ENCODE measurements around the gene ERP27. TPM values are rescaled to one million over a fixed set of nuclear protein-coding genes. Genes with fewer than 3 reads are reported as not detected.

ERP27 gene
- polyA plus RNA-seq, 2 of the 4 experiments (the other 2 are of a cell fraction), result 0.09 to 0.28 TPM

DNA sequence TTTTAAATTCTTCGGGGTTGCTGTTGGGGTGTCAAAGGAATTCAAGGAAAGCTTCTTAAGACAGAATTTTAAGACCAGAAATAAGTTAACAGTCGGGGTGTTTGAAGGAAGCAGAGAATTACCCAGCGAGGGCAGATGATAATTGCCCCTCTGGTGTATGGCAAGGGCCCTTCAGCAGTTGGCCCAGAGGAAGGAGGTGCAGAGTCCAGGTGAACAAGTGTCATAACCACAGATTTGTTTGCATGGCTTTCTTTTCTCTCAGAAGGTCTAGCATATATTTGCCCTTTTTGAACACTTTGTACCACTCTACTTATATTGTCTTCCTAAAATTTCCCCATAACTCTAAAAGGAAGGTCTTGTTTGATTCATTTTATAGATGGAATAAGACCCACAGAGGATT is 36.3 kb upstream of the ERP27 start:
- H3K27ac ChIP-seq, result no peak overlapping the region
- H3K4me3 ChIP-seq, result no peak overlapping the region
- no peak for TF ChIP-seq ESRRA (IDR thresholded peaks at IDR 0.05; ENCODE audit: borderline replicate concordance, low read length)
- no peak for TF ChIP-seq TP53 (CRISPR knock-in tag; IDR thresholded peaks at IDR 0.05)
- TF ChIP-seq TFCP2L1 (CRISPR knock-in tag; IDR thresholded peaks at IDR 0.05), result no peak
- no peak for TF ChIP-seq FOSB (CRISPR knock-in tag; IDR thresholded peaks at IDR 0.05)
- no peak for TF ChIP-seq CEBPB (IDR thresholded peaks at IDR 0.05)
- TF ChIP-seq KDM1A (IDR thresholded peaks at IDR 0.05; ENCODE audit: low read depth), result no peak
- no peak for TF ChIP-seq JUNB (IDR thresholded peaks at IDR 0.05)
- no peak for TF ChIP-seq FOXS1 (CRISPR knock-in tag; IDR thresholded peaks at IDR 0.05)
- TF ChIP-seq HOXA7 (CRISPR knock-in tag; IDR thresholded peaks at IDR 0.05), result no peak
- TF ChIP-seq POLR2AphosphoS2 (conservative IDR thresholded peaks at IDR 0.05; ENCODE audit: low read length), result no peak
- TF ChIP-seq GATA3 (IDR thresholded peaks at IDR 0.05; ENCODE audit: borderline replicate concordance), result no peak
- TF ChIP-seq POLR2A (IDR thresholded peaks at IDR 0.05; ENCODE audit: low read length), result no peak
- TF ChIP-seq, protein P1, sequence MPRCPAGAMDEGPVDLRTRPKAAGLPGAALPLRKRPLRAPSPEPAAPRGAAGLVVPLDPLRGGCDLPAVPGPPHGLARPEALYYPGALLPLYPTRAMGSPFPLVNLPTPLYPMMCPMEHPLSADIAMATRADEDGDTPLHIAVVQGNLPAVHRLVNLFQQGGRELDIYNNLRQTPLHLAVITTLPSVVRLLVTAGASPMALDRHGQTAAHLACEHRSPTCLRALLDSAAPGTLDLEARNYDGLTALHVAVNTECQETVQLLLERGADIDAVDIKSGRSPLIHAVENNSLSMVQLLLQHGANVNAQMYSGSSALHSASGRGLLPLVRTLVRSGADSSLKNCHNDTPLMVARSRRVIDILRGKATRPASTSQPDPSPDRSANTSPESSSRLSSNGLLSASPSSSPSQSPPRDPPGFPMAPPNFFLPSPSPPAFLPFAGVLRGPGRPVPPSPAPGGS (IDR thresholded peaks at IDR 0.05), result no peak
- TF ChIP-seq MYC (IDR thresholded peaks at IDR 0.05; ENCODE audit: borderline replicate concordance, low read length), result no peak
- TF ChIP-seq SMC3 (IDR thresholded peaks at IDR 0.05), result no peak
- TF ChIP-seq NFE2L2 (conservative IDR thresholded peaks at IDR 0.05; ENCODE audit: low read length), result no peak
- no peak for TF ChIP-seq PHF8 (IDR thresholded peaks at IDR 0.05; ENCODE audit: borderline replicate concordance, low read depth)
- TF ChIP-seq NR3C1 (IDR thresholded peaks at IDR 0.05), result no peak
- TF ChIP-seq, protein P2, sequence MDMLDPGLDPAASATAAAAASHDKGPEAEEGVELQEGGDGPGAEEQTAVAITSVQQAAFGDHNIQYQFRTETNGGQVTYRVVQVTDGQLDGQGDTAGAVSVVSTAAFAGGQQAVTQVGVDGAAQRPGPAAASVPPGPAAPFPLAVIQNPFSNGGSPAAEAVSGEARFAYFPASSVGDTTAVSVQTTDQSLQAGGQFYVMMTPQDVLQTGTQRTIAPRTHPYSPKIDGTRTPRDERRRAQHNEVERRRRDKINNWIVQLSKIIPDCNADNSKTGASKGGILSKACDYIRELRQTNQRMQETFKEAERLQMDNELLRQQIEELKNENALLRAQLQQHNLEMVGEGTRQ (IDR thresholded peaks at IDR 0.05), result no peak
- CTCF ChIA-PET, result interaction anchor here (1.0 kb wide), 1 partner anchor 21 kb away, joined by 3 read pairs; no protein-coding TSS in a partner anchor
- FAIRE-seq (no peak), ATAC-seq (no peak), DNase-seq (ENCODE audit: low read depth in 1 of 2, low spot score in 1 of 2) (no peak)
- 38% methylated on average over 3 of the region's 3 CpGs for WGBS (ENCODE audit: missing lambda C conversion rate)
- POLR2A ChIA-PET, result no interaction called here
- no peaks in the 10 kb centered on the region for H3K9me3 ChIP-seq
- no peak overlapping the region for H3K4me2 ChIP-seq
- 0 out of 3 replicates have a peak, but pooled peaks cover 3% of the 10 kb centered on the region for H3K4me1 ChIP-seq

DNA sequence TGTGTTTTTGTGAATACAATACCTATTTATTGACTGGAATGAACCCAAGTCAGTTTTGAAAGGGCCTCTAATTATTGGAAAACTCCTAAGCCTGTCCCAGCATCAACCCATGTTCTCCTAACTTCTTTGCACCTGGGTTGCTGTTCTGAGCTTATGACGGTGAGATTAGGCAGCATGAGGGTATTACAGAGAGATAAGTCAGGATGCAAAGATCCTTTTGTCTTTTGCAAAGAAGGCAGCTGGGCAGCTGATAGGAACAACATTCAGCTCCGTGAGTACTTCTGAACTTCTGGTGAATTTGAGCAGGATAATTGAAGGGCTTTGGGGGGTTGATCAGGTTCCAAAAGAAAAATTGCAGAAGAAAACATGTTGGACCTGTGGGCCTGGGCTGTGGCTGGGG is 34.5 kb upstream of the ERP27 start, which contains the start of gene PDE6H:
TSS of gene PDE6H (plus strand) at position 227 of the 400 bp plus-strand sequence. CDS start 4,971 bp downstream, outside the sequence.
- POLR2A ChIA-PET, result no interaction called here
- CTCF ChIA-PET, result interaction anchor here (1.4 kb wide), 1 partner anchor 162 kb away, joined by 3 read pairs; no protein-coding TSS in a partner anchor
- Histone ChIP-seq H3K4me1 (0 out of 3 replicates have a peak, but pooled peaks cover 3% of the 10 kb centered on the region), H3K9me3 (no peaks in the 10 kb centered on the region), H3K4me2 (no peak within 1 kb of the TSS), H3K27ac (no peak within 1 kb of the TSS), H3K4me3 (no peak within 1 kb of the TSS)
- ATAC-seq (no peak), DNase-seq (ENCODE audit: low read depth in 1 of 2, low spot score in 1 of 2) (no peak), FAIRE-seq (no peak)
- TF ChIP-seq, protein P3, sequence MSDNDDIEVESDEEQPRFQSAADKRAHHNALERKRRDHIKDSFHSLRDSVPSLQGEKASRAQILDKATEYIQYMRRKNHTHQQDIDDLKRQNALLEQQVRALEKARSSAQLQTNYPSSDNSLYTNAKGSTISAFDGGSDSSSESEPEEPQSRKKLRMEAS (IDR thresholded peaks at IDR 0.05), result no peak
- TF ChIP-seq JUNB (IDR thresholded peaks at IDR 0.05), result no peak
- no peak for TF ChIP-seq RNF2 (IDR thresholded peaks at IDR 0.05; ENCODE audit: borderline replicate concordance, low read depth)
- no peak for TF ChIP-seq NPAS2 (CRISPR knock-in tag; IDR thresholded peaks at IDR 0.05; ENCODE audit: borderline replicate concordance)
- no peak for TF ChIP-seq SMC3 (IDR thresholded peaks at IDR 0.05)
- TF ChIP-seq HDAC2 (IDR thresholded peaks at IDR 0.05), result no peak
- TF ChIP-seq KDM5A (IDR thresholded peaks at IDR 0.05), result no peak
- TF ChIP-seq GATA3 (IDR thresholded peaks at IDR 0.05; ENCODE audit: borderline replicate concordance), result no peak
- no peak for TF ChIP-seq ZSCAN20 (CRISPR knock-in tag; IDR thresholded peaks at IDR 0.05)
- TF ChIP-seq PBX3 (IDR thresholded peaks at IDR 0.05), result no peak
- TF ChIP-seq, protein P4, sequence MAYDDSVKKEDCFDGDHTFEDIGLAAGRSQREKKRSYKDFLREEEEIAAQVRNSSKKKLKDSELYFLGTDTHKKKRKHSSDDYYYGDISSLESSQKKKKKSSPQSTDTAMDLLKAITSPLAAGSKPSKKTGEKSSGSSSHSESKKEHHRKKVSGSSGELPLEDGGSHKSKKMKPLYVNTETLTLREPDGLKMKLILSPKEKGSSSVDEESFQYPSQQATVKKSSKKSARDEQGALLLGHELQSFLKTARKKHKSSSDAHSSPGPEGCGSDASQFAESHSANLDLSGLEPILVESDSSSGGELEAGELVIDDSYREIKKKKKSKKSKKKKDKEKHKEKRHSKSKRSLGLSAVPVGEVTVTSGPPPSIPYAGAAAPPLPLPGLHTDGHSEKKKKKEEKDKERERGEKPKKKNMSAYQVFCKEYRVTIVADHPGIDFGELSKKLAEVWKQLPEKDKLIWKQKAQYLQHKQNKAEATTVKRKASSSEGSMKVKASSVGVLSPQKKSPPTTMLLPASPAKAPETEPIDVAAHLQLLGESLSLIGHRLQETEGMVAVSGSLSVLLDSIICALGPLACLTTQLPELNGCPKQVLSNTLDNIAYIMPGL (CRISPR knock-in tag; IDR thresholded peaks at IDR 0.05; ENCODE audit: borderline replicate concordance), result no peak
- TF ChIP-seq RCOR1 (IDR thresholded peaks at IDR 0.05; ENCODE audit: low read depth, low read length), result no peak
- TF ChIP-seq, protein P5, sequence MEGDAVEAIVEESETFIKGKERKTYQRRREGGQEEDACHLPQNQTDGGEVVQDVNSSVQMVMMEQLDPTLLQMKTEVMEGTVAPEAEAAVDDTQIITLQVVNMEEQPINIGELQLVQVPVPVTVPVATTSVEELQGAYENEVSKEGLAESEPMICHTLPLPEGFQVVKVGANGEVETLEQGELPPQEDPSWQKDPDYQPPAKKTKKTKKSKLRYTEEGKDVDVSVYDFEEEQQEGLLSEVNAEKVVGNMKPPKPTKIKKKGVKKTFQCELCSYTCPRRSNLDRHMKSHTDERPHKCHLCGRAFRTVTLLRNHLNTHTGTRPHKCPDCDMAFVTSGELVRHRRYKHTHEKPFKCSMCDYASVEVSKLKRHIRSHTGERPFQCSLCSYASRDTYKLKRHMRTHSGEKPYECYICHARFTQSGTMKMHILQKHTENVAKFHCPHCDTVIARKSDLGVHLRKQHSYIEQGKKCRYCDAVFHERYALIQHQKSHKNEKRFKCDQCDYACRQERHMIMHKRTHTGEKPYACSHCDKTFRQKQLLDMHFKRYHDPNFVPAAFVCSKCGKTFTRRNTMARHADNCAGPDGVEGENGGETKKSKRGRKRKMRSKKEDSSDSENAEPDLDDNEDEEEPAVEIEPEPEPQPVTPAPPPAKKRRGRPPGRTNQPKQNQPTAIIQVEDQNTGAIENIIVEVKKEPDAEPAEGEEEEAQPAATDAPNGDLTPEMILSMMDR (IDR thresholded peaks at IDR 0.05), result no peak
- 61% methylated on average over 2 of the region's 2 CpGs for WGBS (ENCODE audit: missing lambda C conversion rate)

Measured in A549 (cell line).